Measurements from ENCODE around the gene LAMB2. TPM values are rescaled to one million over a fixed set of nuclear protein-coding genes. Genes with fewer than 3 reads are reported as not detected.

Gene LAMB2
- total and polyA plus RNA-seq, 2 experiments from 2014 or later, result 615 to 1,233 TPM

GRCh38 chr3:49100046-49100615, 32.7 kb downstream of the LAMB2 start:
- Histone ChIP-seq H3K4me1 (ENCODE audit: low read depth) (peaks cover 4% of the 10 kb centered on the region), H3K9me3 (ENCODE audit: low read depth) (no peaks in the 10 kb centered on the region), H3K27me3 (no peaks in the 10 kb centered on the region), H3K27ac (no peak overlapping the region), H3K36me3 (peaks cover 54% of the 10 kb centered on the region), H3K4me3 (no peak overlapping the region)
- TF ChIP-seq CTCF (IDR thresholded peaks at IDR 0.05; ENCODE audit: low read depth, low read length), result no peak
- DNase-seq (ENCODE audit: low read depth in 1 of 2, low spot score in 1 of 2), result no peak

GRCh38 chr3:49098910-49099630, 33.8 kb downstream of the LAMB2 start:
- Histone ChIP-seq H3K4me1 (ENCODE audit: low read depth) (peaks cover 4% of the 10 kb centered on the region), H3K36me3 (peaks cover 54% of the 10 kb centered on the region), H3K9me3 (ENCODE audit: low read depth) (no peaks in the 10 kb centered on the region), H3K27me3 (no peaks in the 10 kb centered on the region), H3K4me3 (no peak overlapping the region), H3K27ac (no peak overlapping the region)
- DNase-seq (ENCODE audit: low read depth in 1 of 2, low spot score in 1 of 2), result no peak
- no peak for TF ChIP-seq CTCF (IDR thresholded peaks at IDR 0.05; ENCODE audit: low read depth, low read length)

GRCh38 chr3:49098429-49098828, 34.4 kb downstream of the LAMB2 start:
- peak in 1 of 2 donors; percentile 17 for DNase-seq (ENCODE audit: low read depth in 1 of 2, low spot score in 1 of 2)
- no peak for TF ChIP-seq CTCF (IDR thresholded peaks at IDR 0.05; ENCODE audit: low read depth, low read length)
- H3K27ac ChIP-seq, result no peak overlapping the region
- H3K36me3 ChIP-seq, result peaks cover 54% of the 10 kb centered on the region
- H3K27me3 ChIP-seq, result no peaks in the 10 kb centered on the region
- no peaks in the 10 kb centered on the region for H3K9me3 ChIP-seq (ENCODE audit: low read depth)
- no peaks in the 10 kb centered on the region for H3K4me1 ChIP-seq (ENCODE audit: low read depth)
- no peak overlapping the region for H3K4me3 ChIP-seq

GRCh38 chr3:49093853-49094767, 38.7 kb downstream of the LAMB2 start, which contains the start of gene QRICH1:
Gene QRICH1 (minus strand): TSS chr3:49094071. CDS start chr3:49077017, 17,054 bp downstream.
- H3K4me3 ChIP-seq, result peak within 1 kb of the TSS; percentile 86
- DNase-seq (ENCODE audit: low read depth in 1 of 2, low spot score in 1 of 2), result peak; percentile 98 to 99
- H3K9me3 ChIP-seq (ENCODE audit: low read depth), result no peaks in the 10 kb centered on the region
- peaks cover 21% of the 10 kb centered on the region for H3K36me3 ChIP-seq
- TF ChIP-seq CTCF (IDR thresholded peaks at IDR 0.05; ENCODE audit: low read depth, low read length), result peak; percentile 73
- H3K27ac ChIP-seq, result peak within 1 kb of the TSS; percentile 99
- peaks cover 8% of the 10 kb centered on the region for H3K4me1 ChIP-seq (ENCODE audit: low read depth)
- H3K27me3 ChIP-seq, result no peaks in the 10 kb centered on the region

All from cardiac muscle cell (in vitro differentiated cells and primary cell).